Measurements from ENCODE around the gene FBXO9.

The FBXO9 gene

DNA sequence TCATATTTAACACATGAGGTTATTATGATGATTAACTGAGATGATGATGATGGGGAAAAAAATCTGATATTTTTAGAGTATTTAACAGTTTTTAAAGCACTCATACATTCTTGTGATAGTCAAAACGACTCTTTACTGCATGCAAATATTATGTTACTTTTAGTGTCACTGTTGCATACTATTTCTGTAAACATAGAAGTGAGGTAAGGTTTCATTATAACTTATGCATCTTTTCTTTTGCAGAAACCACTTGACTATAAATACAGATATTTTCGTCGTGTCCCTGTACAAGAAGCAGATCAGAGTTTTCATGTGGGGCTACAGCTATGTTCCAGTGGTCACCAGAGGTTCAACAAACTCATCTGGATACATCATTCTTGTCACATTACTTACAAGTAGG is 30.1 kb downstream of the FBXO9 start:
- DNase-seq (ENCODE audit: low read depth): no peak

DNA sequence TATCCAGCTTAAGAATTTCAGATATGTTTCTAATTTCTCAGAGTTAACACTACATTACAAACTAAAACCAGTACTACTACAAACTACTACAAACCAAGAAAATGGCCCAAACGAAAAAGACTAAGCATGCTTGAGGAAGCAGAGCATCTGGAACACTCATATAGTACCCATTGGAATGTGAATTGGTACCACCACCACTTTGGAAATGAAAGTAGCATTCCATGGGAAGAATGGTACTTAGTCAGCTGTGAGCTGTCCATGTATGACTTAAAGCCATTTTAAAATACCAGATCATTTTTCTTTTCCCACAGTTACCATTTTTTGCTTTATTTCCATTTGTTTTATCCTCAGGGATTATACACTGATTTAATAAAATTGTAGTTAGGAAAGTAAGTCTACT is 30.5 kb downstream of the FBXO9 start:
- no peak for DNase-seq (ENCODE audit: low read depth)

DNA sequence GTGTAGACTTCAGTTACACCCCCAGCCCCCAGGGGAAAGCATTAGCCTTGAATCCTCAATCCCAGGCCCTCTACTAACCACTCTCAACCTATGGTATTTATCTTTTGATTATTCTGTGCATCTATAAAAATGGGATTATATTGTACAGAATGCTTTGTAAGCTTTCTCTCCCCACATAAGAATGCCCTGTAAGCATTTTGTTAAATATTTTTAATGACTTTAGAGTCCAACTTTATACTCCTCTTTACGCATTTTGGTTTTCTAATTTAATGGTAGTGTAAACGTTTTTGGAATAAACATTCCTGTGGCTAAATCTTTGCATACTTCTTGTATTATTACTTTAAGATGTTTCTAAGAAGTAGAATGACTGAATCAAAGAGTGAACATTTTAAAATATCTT is 35.4 kb downstream of the FBXO9 start:
- no peak for DNase-seq (ENCODE audit: low read depth)

DNA sequence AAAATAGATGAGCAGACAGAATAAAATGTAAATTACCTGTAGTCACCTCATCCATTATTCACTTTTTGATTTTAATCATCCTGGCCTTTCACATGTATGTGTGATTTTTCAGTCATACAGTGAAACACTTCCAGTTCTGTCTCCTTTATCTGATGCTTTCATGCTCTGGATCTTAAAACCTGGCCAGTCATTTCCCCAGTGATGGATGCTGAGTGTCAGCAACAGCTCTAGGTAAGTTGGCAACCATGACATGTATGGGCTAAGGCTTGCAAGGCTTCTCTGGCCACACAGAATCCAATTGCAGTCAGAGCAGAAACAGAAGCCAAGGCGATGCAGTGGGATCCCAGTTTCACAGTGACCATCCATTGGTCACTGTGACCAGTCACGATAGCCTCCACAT is 35.8 kb downstream of the FBXO9 start:
- no peak for DNase-seq (ENCODE audit: low read depth)

GRCh38 chr6:53103993-53104675 is 38.9 kb downstream of the FBXO9 start:
- DNase-seq (ENCODE audit: low read depth): no peak

DNA sequence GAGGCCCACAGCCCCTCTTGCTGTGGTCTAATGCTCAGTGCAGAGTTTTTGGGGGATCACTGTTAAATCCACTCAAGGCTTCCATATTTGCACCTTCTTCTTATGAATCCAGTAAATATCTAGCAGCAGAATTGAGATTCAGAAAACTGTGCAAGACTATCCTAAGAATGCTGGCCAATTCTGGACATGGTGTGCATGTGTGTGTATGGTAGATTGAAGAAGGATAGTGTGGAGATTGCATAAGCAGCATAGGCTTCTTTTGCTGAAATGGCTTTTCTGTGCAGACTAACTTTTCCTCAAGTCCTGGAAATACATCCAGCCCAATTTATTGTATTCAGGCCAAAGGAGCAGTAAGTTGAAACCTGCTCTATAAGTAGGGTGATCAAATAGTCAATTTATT is 39.7 kb downstream of the FBXO9 start:
- no peak for DNase-seq (ENCODE audit: low read depth)

GRCh38 chr6:53107091-53107490 is 41.9 kb downstream of the FBXO9 start:
- no peak for DNase-seq (ENCODE audit: low read depth)

DNA sequence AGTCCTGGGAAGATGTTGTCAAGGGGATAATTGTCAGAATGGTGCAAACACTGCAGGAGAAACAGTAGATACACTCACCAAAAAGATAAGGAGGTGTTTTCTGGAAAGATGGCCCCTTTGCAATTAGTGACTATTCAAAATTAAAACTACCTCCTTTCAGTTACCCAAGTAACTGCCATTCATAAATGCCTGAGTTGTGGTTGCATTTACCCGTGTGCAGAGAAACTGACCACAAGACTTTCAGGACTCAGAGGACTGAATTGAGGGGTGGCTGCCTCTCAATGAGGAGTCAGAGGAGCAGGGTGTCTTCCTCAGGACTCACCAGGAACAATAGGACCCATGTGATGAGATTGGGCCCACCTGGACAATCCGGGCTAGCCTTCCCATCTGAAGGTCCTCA is 44.4 kb downstream of the FBXO9 start:
- DNase-seq (ENCODE audit: low read depth): no peak

DNA sequence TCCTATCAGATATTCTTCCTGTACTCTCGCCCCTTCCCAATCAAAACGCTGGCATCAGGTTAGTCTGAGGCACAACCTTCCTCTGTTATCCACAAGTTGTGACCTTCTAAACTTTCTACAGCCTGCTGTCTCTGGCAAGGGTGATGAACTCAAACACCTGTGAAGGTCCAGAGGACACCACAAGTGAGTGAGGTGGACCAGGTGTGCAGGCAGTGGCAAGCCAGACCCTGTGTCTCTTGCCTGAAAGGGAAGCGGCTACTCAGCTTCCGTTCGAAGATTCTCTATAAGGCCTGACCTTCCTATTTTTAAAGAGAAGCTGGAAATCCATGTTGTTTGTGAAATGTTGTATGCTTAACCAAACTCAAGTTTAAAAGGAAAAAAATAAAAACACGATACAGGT is 46.7 kb downstream of the FBXO9 start:
- DNase-seq (ENCODE audit: low read depth): no peak

- DNase-seq (ENCODE audit: low read depth): no peak
These were observed 47.2 kb downstream of the FBXO9 start for GRCh38 chr6:53112404-53112803.

DNA sequence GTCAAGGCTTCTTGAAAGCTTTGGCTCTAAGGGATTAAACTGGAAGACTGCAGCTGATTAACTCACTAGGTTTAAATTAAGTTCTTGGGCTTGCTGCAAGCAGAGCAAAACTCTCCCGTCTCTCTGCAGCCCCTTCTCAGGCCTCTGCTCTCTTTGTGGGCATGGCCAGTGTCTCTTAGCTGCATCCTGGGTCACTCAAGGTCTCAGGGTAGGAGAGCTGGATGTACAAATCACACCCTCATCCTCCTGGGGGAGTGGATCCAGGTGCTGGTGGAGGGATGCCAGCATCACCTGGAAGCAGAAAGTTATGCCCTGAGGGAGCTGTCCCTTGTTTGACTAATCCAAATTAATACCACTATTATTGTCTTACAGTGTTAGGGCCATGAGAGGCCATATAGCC is 47.7 kb downstream of the FBXO9 start:
- DNase-seq (ENCODE audit: low read depth): no peak

DNA sequence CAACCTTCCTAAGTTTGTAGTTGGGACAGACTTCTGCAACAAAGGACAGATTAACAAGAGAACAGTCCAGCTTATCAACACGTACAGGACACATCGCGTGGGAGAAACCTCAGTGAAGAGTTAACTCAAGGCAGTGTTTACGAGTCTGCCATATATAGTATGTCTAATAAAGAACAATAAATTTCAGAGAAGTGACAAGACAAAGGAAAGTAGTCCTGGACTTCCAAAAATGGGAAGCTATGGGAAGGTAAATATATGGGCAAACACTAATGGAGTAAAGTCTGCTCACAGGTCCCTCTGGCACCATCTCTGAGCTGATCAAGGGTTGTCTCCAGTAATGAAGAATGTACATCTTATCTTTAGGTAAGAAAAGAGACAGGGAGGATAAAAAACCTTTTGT is 48.5 kb downstream of the FBXO9 start:
- no peak for DNase-seq (ENCODE audit: low read depth)

DNA sequence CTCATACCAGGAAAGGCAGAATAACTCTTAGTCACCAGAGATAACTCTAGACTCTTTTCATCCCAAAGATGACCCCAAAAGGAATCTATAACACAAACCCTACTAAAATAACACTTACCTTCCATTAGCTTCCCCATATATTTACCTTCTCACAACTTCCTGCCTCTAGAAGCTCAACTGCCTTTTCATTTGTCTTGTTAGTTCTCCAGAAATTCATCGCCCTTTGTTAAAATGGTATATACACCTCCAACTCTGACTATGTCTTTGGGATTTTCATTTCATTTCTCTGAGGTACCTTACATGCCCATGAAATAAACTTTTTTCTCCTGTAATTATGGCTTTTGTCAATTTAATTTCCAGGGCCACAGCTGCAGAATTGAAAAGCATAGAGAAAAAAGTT is 49.9 kb downstream of the FBXO9 start:
- no peak for DNase-seq (ENCODE audit: low read depth)

DNA sequence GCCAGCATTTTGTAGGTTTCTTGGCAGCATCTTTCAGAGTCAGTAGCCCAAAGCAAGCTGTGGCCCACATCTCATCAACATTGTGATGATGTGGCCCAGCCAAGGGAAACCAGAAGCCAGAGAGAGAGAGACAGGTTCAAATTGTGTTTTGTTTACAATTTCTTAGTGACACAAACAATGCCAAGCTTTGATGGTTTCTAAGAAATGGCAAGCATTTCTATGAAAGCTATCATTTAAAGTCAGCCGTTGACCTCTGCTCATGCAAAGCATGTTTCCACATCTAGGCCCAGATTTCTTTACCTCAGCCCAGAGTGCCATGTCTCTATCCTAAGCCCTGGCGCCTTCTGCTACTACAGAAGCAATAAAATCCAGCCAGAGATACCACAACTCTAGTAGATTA is 50.5 kb downstream of the FBXO9 start:
- no peak for DNase-seq (ENCODE audit: low read depth)

GRCh38 chr6:53119349-53119748 is 54.1 kb downstream of the FBXO9 start:
- no peak for DNase-seq (ENCODE audit: low read depth)

- DNase-seq (ENCODE audit: low read depth): no peak
These were observed 54.7 kb downstream of the FBXO9 start for GRCh38 chr6:53119772-53120409.

GRCh38 chr6:53124131-53124800 is 59.1 kb downstream of the FBXO9 start:
- no peak for DNase-seq (ENCODE audit: low read depth)

- DNase-seq (ENCODE audit: low read depth): no peak
These were observed 60.1 kb downstream of the FBXO9 start for GRCh38 chr6:53125276-53125675.

- no peak for DNase-seq (ENCODE audit: low read depth)
These were observed 63.6 kb downstream of the FBXO9 start for GRCh38 chr6:53128842-53129241.

- no peak for DNase-seq (ENCODE audit: low read depth)
These were observed 65.5 kb downstream of the FBXO9 start for GRCh38 chr6:53130569-53131290.

DNA sequence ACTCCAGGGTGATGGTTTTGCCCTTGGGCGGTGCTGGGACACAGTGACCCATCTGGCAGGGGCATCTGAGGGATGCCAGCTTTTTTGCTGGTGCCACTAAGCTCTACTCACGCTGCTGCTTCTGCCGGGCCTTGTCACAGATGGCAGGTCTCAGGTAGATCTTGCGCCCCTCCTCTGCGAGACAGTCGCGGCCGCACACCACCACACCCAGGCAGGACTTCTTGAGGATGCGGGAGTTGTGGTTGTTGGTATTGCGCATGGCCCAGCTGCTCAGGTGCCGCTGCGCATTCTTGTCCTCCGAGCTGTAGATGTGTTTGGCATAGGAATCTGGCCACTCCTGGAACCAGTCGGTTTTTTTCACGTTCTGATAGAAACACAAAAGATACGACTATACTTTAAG is 68.8 kb downstream of the FBXO9 start:
- DNase-seq (ENCODE audit: low read depth): no peak

DNA sequence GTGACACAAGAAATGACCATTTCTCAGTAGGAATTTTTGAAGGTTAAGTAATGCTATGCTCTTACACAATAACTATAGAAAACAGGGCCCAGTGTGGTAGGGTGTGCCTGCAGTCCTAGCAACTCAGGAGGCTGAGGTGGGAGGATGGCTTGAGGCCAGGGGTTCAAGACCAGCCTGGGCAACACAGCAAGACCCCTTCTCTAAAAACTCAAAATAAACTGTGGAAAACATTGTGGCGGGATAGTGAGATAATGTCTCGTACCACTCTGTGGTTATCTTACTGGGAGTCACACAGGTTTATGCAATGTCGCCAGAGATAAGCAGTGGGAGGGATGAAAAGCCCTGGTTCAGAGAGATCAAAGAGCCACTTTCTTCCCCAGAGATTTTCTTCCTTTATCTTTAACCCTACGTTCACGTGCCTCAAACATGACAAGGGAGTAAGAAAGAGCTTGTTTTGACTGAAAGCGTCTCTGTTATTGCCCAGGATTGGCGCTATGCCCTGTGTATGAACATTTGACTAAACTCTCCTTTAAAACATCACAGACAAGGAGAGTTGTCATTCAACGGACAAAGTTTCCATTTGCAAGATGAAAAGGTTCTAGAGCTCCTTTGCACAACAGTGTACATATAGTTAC is 69.5 kb downstream of the FBXO9 start:
- no peak for DNase-seq (ENCODE audit: low read depth)

Measured in stimulated activated CD8-positive, alpha-beta memory T cell treated with anti-CD3 and anti-CD28 coated beads, Interleukin-4, amount 100 ng/mL, for 24 hours (primary cell).